Nephron progenitor cell (in vitro differentiated cells): ENCODE results near the gene KDM2B.

Experiments used
- DNase-seq: peaks from one replicate; pipeline ENCODE4 v3.0.0; 2021
- H3K27ac Mint-ChIP-seq: 2 replicates; pipeline ENCODE4 v1.8.0; 2021; ENCODE audit warnings: mild to moderate bottlenecking, moderate library complexity, mixed read lengths
- H3K27me3 Mint-ChIP-seq: 2 replicates; pipeline ENCODE4 v1.8.0; 2021; ENCODE audit warnings: mild to moderate bottlenecking, low read depth, mixed read lengths; ENCODE audit not compliant: poor library complexity
- H3K36me3 Mint-ChIP-seq: 2 replicates; pipeline ENCODE4 v1.8.0; 2021; ENCODE audit warnings: low read depth, mixed read lengths
- H3K4me1 Mint-ChIP-seq: 2 replicates; pipeline ENCODE4 v1.8.0; 2021; ENCODE audit warnings: mixed read lengths
- H3K4me3 Mint-ChIP-seq: 2 replicates; pipeline ENCODE4 v1.8.0; 2021; ENCODE audit warnings: mild to moderate bottlenecking, moderate library complexity, mixed read lengths
- H3K9me3 Mint-ChIP-seq: 2 replicates; pipeline ENCODE4 v1.8.0; 2021; ENCODE audit warnings: mild to moderate bottlenecking, moderate library complexity, mixed read lengths
- TF ChIP-seq, protein P1 (sequence below): fragments of 200-600 bp; sonication (generic); IDR thresholded peaks from 2 replicates; pipeline ENCODE4 v1.5.0; 2021; ENCODE audit warnings: antibody characterized with exemption

Gene KDM2B

DNA sequence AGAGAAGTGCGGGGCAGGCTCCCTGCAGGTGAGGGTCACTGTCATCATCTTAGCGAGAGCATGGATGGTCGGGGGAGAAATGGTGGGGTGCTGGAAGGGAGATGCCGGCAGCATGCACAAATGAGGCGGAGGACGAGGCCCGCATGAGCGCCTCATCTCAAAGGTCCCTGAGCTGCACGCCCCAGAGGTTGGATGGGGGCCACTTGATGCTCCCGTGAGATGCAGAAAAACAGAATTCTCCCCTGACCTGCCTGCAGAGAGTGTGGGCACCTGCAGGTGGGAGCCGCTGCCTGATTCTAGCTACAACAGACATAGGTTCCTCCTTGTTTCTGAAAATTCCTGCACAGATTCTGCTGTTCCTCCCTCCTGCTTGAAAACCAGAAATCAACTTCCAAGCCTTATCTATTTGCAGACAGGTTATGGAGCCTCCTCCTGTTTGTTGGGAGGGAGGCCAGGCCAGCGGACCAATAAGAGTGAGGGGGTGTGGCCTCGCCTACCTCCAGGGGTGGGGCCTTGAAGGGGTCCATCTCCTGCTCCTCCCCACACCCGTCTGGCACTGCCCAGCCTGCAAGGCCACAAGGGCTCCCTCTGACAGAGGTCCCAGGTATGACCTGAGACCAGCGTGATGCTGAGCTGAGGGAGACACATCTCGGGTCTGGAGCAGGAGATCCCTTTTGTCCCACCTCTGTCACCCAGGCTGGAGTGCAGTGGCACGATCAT lies 67.2 kb downstream of the KDM2B start:
- Mint-ChIP-seq H3K36me3 (peaks cover 60% of the 10 kb centered on the region), H3K4me3 (no peak overlapping the region)
- peak; percentile 58 for DNase-seq

DNA sequence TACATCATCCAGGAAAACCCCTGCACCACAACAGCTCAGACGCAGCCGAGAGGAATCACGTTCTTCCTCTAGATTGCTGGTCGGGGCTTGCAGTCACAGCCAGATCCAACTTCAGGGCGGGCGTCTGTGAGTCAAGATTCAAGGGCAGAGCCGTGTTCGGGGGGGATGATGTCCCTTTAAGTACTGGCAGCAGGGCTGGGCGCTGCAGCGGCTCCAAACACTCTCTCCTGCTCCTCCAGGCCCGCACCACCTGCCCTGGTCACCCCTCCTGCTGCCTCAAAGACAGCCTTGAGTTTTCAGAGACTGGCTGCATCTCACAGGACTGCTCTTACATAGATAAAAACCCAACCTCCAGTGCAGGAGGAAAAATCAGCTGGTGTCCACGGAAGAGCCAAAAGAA lies 68.3 kb downstream of the KDM2B start:
- no peak overlapping the region for H3K4me3 Mint-ChIP-seq
- TF ChIP-seq, protein P1, sequence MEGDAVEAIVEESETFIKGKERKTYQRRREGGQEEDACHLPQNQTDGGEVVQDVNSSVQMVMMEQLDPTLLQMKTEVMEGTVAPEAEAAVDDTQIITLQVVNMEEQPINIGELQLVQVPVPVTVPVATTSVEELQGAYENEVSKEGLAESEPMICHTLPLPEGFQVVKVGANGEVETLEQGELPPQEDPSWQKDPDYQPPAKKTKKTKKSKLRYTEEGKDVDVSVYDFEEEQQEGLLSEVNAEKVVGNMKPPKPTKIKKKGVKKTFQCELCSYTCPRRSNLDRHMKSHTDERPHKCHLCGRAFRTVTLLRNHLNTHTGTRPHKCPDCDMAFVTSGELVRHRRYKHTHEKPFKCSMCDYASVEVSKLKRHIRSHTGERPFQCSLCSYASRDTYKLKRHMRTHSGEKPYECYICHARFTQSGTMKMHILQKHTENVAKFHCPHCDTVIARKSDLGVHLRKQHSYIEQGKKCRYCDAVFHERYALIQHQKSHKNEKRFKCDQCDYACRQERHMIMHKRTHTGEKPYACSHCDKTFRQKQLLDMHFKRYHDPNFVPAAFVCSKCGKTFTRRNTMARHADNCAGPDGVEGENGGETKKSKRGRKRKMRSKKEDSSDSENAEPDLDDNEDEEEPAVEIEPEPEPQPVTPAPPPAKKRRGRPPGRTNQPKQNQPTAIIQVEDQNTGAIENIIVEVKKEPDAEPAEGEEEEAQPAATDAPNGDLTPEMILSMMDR, result no peak
- peaks cover 4% of the 10 kb centered on the region for H3K9me3 Mint-ChIP-seq
- peak overlapping the region; percentile 87 for H3K27ac Mint-ChIP-seq
- H3K36me3 Mint-ChIP-seq, result peaks cover 64% of the 10 kb centered on the region
- peaks cover 19% of the 10 kb centered on the region for H3K4me1 Mint-ChIP-seq
- no peak for DNase-seq
- no peaks in the 10 kb centered on the region for H3K27me3 Mint-ChIP-seq

More for the DNA sequence above, 67.2 kb downstream of the KDM2B start:
- Mint-ChIP-seq H3K27me3 (no peaks in the 10 kb centered on the region), H3K27ac (peak overlapping the region; percentile 87), H3K4me1 (peaks cover 19% of the 10 kb centered on the region), H3K9me3 (peaks cover 4% of the 10 kb centered on the region)
- TF ChIP-seq, protein P1, result no peak

DNA sequence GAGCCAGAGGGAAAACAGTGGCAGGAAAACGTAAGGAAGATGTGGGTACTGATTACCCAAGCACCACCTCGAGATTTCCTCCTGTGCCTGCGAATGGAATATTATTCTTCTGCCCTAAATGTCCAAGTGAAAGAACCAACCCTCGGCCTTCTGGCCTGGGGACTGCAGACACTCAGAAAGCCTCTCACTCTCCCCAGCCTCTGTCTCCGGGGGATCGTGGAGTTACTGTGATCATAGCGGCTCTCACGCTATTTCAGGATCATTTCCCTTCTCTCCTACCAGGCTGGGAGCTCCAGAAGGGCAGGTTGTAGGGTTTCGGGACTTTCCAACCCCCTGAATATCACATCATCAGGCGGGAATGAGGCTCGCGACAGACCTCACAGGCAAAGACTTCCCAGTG lies 68.9 kb downstream of the KDM2B start:
- Mint-ChIP-seq H3K36me3 (peaks cover 69% of the 10 kb centered on the region), H3K27ac (peak overlapping the region; percentile 74), H3K27me3 (no peaks in the 10 kb centered on the region), H3K4me3 (no peak overlapping the region), H3K9me3 (peaks cover 4% of the 10 kb centered on the region), H3K4me1 (peaks cover 19% of the 10 kb centered on the region)
- TF ChIP-seq, protein P1, result no peak
- no peak for DNase-seq

DNA sequence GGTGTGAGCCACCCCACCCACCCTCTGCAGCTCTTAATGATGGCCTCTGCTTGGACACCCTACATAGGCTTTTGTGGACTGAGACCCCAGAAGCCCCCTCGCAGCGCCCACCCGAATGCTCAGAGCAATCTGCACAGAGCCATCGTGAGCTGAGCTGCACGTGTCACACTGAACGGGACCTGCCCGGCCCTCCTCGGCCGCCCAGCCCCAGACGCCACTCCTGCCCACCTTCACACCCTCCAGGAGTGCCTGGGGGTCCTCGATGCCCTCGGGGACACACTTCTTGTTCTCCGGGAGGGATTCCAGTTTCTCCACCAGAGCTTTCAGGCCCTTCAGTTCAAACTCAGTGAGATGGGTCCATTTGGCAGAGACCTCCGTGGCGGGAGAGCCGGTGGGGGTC lies 71.5 kb downstream of the KDM2B start:
- H3K27me3 Mint-ChIP-seq, result no peaks in the 10 kb centered on the region
- TF ChIP-seq, protein P1, result no peak
- no peak overlapping the region for H3K4me3 Mint-ChIP-seq
- no peaks in the 10 kb centered on the region for H3K9me3 Mint-ChIP-seq
- H3K36me3 Mint-ChIP-seq, result peaks cover 70% of the 10 kb centered on the region
- H3K4me1 Mint-ChIP-seq, result peaks cover 23% of the 10 kb centered on the region
- H3K27ac Mint-ChIP-seq, result no peak overlapping the region
- DNase-seq, result no peak

DNA sequence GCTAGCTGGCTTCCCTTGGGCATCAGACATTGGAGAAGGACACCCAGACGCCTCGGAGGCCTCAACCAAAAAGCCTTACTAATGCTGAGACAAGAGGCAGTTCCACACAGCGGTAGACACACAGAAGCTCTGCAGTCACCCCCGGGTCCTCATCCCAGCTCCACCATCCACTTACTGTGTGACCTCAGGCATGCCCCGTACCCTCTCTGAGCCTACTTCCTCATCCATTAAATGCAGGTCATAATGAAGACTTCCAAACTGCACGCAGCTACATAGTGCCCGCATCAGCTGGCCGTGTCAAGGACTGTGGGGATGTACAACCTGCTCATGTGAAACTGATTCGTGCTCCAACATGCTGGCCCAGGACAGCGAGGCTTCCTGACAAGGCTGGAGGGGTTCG lies 72.3 kb downstream of the KDM2B start:
- TF ChIP-seq, protein P1, result no peak
- no peaks in the 10 kb centered on the region for H3K9me3 Mint-ChIP-seq

DNA sequence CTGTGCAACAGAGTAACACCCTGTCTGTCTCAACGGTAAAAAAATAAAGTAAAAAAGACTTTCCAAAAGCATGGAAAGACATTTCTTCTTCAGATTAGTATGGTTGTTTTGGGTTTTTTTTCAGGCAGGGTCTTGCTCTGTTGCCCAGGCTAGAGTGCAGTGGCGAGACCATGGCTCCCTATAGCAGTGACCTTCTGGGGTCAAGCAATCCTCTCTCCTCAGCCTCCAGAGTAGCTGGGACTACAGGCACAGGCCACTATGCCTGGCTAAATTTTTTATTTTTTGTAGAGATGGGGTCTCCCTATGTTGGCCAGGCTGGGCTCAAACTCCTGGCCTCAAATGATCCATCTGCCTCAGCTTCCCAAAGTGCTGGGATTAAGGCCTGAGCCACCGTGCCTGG lies 72.8 kb downstream of the KDM2B start:
- Mint-ChIP-seq H3K4me3 (no peak overlapping the region), H3K36me3 (peaks cover 76% of the 10 kb centered on the region), H3K9me3 (no peaks in the 10 kb centered on the region), H3K27ac (no peak overlapping the region), H3K4me1 (peaks cover 9% of the 10 kb centered on the region), H3K27me3 (no peaks in the 10 kb centered on the region)
- DNase-seq, result no peak
- TF ChIP-seq, protein P1, result no peak

More for the DNA sequence above, 72.3 kb downstream of the KDM2B start:
- DNase-seq, result no peak
- Mint-ChIP-seq H3K27ac (no peak overlapping the region), H3K36me3 (peaks cover 76% of the 10 kb centered on the region), H3K27me3 (no peaks in the 10 kb centered on the region), H3K4me3 (no peak overlapping the region), H3K4me1 (peaks cover 15% of the 10 kb centered on the region)
